NCI-H1930 (cell line): ENCODE measurements around the gene DNAAF9.

Source experiments
- DNase-seq, 2 experiments: peaks; one replicate each; lab custom pipeline; 2025; lab: John Stamatoyannopoulos, UW

The DNAAF9 gene

GRCh38 chr20:3410464-3410863 is 3.0 kb upstream of the DNAAF9 start:
- DNase-seq = no peak

DNA sequence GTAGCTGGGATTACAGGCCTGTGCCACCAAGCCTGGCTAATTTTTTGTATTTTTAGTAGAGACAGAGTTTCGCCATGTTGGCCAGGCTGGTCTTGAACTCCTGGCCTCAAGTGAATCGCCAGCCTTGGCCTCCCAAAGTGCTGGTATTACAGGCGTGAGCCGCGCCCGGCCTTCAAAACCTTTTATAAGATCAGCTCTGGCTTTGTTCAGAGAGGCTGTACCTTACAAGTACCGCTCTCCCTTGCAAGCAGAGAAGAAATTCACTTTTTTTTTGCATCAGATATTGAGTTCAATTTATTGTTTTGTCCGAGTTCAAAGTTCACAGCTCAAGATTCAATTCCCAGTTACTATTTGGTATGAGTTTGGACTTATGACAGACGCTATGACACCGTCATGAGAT is 1.9 kb upstream of the DNAAF9 start:
- no peak for DNase-seq

- peak; percentile 52 to 74 for DNase-seq
Measured at GRCh38 chr20:3407771-3408637, 535 bp upstream of the DNAAF9 start.

- no peak for DNase-seq
Measured at GRCh38 chr20:3406481-3407039, 909 bp downstream of the DNAAF9 start.

- DNase-seq = no peak
Measured at GRCh38 chr20:3405696-3406358, 1.6 kb downstream of the DNAAF9 start.

DNA sequence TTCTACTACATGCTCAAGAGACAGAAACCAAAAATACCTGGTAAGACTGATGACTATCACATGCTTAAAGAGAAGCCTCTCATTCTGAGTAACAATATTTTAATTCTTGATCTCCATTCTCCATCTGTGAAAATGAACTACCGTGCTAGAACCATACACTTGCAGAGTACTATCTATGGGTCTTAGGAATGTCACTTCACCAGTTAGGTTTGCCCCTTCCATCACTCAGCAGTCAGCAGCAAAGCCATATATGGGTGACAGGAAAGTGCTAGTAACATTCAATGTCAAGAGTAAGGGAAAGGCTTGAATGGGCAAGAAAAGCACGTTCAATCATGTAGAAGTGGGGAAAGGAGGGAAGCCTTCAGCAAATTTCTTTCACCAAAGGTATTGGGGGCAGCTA is 2.3 kb downstream of the DNAAF9 start:
- no peak for DNase-seq

DNA sequence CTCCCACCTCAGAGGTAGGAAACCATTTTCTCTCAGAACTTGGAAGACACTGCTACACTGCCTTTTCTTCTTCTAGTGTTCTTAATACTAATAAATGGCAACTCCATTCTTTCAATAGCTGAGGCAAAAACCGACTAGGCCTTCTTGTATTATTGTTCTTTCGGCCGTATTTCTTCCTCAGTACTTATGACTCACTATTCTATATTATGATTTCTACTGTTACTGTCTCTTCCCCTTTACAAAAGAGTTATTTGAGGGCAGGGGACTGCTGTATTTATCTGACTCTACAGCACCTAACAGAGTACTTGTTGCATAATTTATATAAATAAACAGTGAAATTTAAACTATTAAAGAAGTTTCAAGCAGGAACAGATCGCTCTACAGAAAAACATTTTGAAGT is 3.1 kb downstream of the DNAAF9 start:
- DNase-seq = no peak

DNA sequence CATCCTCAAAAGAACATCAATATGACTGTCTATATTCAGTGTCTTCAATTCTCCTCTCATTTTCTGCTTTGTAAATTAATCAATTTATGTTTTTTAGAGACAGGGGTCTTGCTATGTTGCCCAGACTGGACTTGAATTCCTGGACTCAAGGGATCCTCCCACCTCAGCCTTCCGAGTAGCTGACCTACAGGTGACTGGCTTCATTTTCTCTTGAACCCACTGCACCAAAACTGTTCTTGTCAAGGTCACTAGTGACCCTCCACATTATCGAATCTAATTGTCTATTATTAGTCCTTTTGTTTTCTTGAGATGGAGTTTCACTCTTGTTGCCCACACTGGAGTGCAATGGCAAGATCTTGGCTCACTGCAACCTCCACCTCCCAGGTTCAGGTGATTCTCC is 3.7 kb downstream of the DNAAF9 start:
- no peak for DNase-seq

DNA sequence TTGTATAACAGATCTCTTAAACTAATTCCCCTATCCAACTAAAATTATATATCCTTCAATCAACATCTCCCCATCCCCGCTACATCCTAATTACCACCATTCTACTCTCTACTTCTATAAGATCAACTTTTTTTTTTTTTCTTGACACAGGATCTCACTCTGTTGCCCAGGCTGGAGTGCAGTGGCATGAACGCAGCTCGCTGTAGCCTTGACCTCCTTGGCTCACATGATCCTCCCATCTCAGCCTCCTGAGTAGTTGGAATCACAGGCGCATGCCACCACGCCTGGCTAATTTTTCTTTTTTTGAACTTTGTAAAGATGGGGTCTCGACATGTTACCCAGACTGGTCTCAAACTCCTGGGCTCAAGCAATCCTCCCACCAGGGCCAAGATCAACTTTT is 5.0 kb downstream of the DNAAF9 start:
- DNase-seq = no peak

DNA sequence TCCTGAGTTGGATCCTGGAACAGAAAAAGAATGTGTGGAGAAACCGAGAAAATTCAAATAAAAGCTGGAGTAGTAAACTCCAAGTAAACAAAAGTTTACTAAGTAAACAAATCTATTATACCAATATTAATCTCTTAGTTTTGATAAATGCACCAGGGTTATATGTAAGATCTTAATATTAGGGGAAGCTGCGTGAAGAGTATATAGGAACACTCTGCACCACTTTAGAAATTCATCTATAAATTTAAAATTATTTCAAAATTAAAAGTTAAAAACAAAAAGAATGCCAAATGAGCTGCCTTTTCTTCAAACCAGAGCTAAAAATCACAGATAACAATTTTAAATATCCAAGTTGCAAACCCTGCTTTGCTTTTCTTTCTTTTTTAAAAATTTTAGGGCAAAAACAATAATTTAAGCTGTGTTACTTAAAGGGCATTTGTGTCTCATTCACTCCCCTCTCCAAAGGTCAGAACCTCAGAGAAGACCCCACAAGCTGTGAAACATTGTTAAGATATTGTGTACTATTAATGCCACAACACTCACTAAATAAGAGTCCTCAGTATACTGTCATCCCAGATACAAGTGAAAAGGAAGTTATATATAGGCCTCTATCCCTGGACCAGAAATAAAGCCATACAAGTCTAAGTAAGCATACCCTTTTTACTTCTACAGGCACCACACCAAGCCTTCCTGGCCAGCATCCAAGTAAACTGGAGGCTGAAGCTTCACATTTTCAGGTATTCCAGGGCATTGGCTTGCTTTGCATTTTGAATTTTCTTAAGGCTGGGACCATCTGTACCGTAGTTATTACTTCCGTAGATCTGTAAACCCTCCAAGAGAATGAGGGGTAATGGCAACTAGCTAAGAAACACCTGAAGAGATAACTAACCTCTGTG is 7.0 kb downstream of the DNAAF9 start:
- DNase-seq = no peak

GRCh38 chr20:3398681-3399252 is 8.7 kb downstream of the DNAAF9 start:
- DNase-seq = no peak

- DNase-seq = no peak
Measured at GRCh38 chr20:3396492-3396891, 11.0 kb downstream of the DNAAF9 start.

DNA sequence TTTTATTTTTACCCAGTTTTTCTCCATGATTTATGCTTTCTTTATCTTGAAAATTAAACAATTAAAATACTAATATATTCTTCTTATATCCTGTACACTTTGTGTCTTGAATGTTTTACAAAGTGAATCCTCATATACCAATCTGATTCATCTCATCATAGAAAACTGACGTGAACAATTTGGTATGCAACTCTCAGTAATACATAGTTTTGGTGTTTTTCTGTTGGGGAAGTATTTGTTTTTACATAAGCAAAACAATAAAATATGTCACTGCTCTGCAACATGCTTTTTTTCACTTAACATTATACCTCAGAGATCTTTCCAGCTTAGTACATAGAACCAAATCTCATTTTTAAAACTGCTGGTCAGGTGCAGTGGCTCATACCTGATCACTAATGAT is 14.7 kb downstream of the DNAAF9 start:
- DNase-seq = no peak

GRCh38 chr20:3390759-3391425 is 16.6 kb downstream of the DNAAF9 start:
- DNase-seq = no peak

DNA sequence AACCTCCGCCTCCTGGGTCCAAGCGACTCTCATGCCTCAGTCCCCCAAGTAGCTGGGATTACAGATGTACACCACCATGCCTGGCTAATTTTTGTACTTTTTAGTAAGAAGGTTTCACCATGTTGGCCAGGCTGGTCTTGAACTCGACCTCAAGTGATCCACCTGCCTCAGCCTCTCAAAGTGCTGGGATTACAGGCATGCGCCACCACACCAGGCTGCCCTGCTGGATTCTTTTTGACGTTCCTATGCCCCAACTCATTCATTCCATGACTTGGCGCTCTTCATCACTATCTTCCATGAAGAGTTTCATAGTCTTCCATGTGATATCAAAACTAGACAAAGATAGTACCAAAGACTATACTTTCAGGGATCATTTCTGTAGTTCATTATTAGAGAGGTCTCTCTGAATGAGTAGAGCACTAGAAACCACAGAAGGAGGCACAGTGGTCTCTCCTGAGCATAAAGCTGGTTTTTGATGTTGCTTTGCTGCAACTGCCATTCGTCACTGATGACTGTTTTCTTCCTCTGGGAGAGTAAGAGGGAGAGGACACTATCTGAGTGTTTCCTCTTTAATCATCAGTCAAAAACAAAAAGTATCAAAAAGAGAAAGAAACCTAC is 23.5 kb downstream of the DNAAF9 start:
- no peak for DNase-seq

DNA sequence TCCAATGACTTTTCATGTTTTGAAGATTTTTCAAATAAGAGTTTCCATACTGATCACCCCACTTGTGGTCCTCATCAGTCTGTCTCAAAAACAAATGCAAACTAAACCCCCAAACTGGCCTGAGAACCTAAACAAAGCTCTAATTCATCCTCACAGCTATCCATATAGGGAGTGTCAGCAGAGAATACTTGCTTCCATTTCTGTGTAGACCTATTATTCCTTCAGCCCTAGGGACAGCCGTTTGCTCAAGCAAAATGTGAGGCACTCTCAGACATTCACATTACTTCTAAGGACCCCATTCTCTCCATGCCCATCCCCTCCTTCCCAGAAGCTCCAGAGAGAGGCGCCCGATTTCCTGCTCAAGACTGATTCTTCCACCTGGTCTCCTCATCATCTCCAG is 24.6 kb downstream of the DNAAF9 start:
- DNase-seq = no peak

GRCh38 chr20:3380228-3381070 is 27.0 kb downstream of the DNAAF9 start:
- DNase-seq = no peak

- DNase-seq = no peak
Measured at GRCh38 chr20:3378138-3378537, 29.3 kb downstream of the DNAAF9 start.

- DNase-seq = no peak
Measured at GRCh38 chr20:3377644-3378043, 29.8 kb downstream of the DNAAF9 start.

GRCh38 chr20:3374296-3374695 is 33.2 kb downstream of the DNAAF9 start:
- DNase-seq = no peak
